ENCODE measurements around the gene NYNRIN. TPM values are rescaled to one million over a fixed set of nuclear protein-coding genes. Genes with fewer than 3 reads are reported as not detected.
A peak's percentile ranks its signal among the peaks of the same experiment; 100 is the strongest.

NYNRIN gene
- total and polyA plus RNA-seq, 2 experiments from 2014 or later, result 3.1 to 20.0 TPM

DNA sequence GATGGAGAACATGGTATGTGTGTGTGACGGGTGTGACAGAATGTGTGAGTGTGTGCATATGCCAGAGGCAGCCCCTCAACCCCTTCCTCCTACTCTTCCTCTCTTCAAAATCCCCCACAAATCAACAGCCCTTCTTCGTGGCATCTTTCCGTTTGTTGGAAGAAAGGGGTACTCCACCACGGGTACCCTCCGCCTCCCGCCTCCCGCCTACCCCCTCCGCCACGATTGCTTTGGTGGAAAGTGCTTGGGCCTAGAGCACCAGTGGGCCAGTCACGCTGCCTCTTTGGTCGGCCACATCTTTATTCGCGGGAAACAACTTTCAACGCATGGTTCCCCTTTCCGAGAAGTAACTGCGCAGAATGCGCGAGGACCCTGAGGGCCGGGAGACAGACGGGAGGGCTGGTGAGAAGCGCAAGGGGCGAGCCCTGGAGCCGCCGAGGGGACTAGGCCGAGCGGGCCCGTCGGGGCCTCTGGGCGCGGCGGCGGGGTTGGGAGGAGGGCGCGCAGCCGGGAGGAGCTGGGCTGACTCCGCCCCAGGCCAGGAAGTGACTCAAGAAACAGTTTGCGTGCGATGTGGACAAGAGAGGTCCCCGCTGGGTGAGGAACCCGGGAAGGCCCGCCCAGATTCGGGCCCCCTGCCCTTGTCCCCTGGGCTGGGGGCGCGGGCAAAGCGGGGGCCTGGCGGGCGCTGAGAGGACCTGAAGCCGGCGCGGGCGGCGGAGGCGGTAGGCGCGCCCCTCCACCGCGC is 30.8 kb downstream of the NYNRIN start, which contains the start of the genes CBLN3 and KHNYN:
Gene CBLN3 (minus strand): TSS at position 274 of the 748 bp plus-strand sequence. CDS start 614 bp downstream, outside the sequence.
Gene KHNYN (plus strand): TSS at position 560 of the 748 bp plus-strand sequence. CDS start 777 bp downstream, outside the sequence.
- Histone ChIP-seq H3K27me3 (ENCODE audit: insufficient read depth) (peaks cover 26% of the 10 kb centered on the region), H3K36me3 (ENCODE audit: insufficient read depth) (no peaks in the 10 kb centered on the region), H3K4me2 (peak within 1 kb of the TSS; percentile 96), H3F3A (replicated peaks; ENCODE audit: low read depth) (peaks cover 11% of the 10 kb centered on the region), H4K20me1 (replicated peaks; ENCODE audit: insufficient read depth) (no peaks in the 10 kb centered on the region), H3K4me1 (ENCODE audit: insufficient read depth) (peaks cover 19% of the 10 kb centered on the region), H3K27ac (ENCODE audit: low read depth) (0 out of 2 replicates have a peak within 1 kb of the TSS, but pooled peaks have one; percentile 59), H2AFZ (peak within 1 kb of the TSS; percentile 98), H3K79me2 (replicated peaks; ENCODE audit: insufficient read depth) (no peaks in the 10 kb centered on the region), H3K4me3 (peak within 1 kb of the TSS; percentile 85), H3K9me2 (ENCODE audit: insufficient read depth) (no peaks in the 10 kb centered on the region)
- Mint-ChIP-seq H3K36me3 (ENCODE audit: low read depth) (peaks cover 4% of the 10 kb centered on the region; the same call in 2 of the 3 replicates), H3K27me3 (ENCODE audit: insufficient read depth, low read depth, poor library complexity) (peaks cover 18% of the 10 kb centered on the region), H3K4me1 (peaks cover 25% of the 10 kb centered on the region), H3K9me3 (no peaks in the 10 kb centered on the region), H3K4me3 (peak within 1 kb of the TSS; percentile 83), H3K27ac (no peak within 1 kb of the TSS; the same call in 1 of the 2 replicates)
- DNase-seq (ENCODE audit: low spot score), result peak; percentile 94
- peak; percentile 65 for ATAC-seq
- TF ChIP-seq EZH2 (IDR thresholded peaks at IDR 0.05; ENCODE audit: low read depth, unreplicated experiment) (no peak), POLR2AphosphoS5 (IDR thresholded peaks at IDR 0.05; ENCODE audit: low read depth) (0 out of 2 replicates have a peak, but pooled peaks have one; percentile 64)

DNA sequence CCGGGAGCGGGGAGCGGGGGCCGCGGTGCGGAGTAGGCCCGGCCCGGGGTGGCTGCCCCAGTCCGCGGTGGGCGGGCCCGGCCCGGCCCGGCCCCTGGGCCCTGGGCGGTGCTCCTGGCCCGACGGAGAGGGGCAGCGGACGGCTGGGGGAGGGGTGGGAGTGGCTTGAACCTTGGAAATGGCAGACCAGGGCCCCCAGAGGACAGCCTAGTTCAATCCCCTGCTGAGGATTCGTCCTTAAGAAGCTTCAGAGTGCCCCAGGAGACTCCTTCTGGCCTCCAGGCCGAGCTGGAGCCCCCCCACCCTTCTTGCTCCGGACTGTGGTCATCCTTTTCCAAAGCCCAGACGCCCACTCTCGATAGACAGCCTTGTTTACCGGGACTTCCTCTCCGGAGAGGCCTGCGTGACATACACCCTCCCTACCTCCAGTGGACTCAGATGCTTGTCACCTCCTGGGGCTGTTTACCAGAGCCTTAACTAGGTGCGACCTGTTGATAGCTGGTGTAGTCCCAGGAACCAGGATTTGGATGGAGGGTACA is 31.4 kb downstream of the NYNRIN start:
- peaks cover 4% of the 10 kb centered on the region; the same call in 2 of the 3 replicates for H3K36me3 Mint-ChIP-seq (ENCODE audit: low read depth)
- Histone ChIP-seq H3K79me2 (replicated peaks; ENCODE audit: insufficient read depth) (no peaks in the 10 kb centered on the region), H3K36me3 (ENCODE audit: insufficient read depth) (no peaks in the 10 kb centered on the region), H3K4me3 (peak overlapping the region; percentile 85), H3F3A (replicated peaks; ENCODE audit: low read depth) (peaks cover 11% of the 10 kb centered on the region), H3K9me2 (ENCODE audit: insufficient read depth) (no peaks in the 10 kb centered on the region), H2AFZ (peak overlapping the region; percentile 72), H3K4me1 (ENCODE audit: insufficient read depth) (peaks cover 19% of the 10 kb centered on the region), H3K27ac (ENCODE audit: low read depth) (0 out of 2 replicates have a peak overlapping the region, but pooled peaks have one; percentile 59), H4K20me1 (replicated peaks; ENCODE audit: insufficient read depth) (no peaks in the 10 kb centered on the region), H3K27me3 (ENCODE audit: insufficient read depth) (peaks cover 26% of the 10 kb centered on the region), H3K4me2 (peak overlapping the region; percentile 96)
- peak overlapping the region; percentile 83 for H3K4me3 Mint-ChIP-seq
- peak; percentile 59 for ATAC-seq
- H3K4me1 Mint-ChIP-seq, result peaks cover 25% of the 10 kb centered on the region
- peak; percentile 68 for DNase-seq (ENCODE audit: low spot score)
- no peak overlapping the region for H3K27ac Mint-ChIP-seq
- peaks cover 18% of the 10 kb centered on the region for H3K27me3 Mint-ChIP-seq (ENCODE audit: insufficient read depth, low read depth, poor library complexity)
- TF ChIP-seq, protein P1, sequence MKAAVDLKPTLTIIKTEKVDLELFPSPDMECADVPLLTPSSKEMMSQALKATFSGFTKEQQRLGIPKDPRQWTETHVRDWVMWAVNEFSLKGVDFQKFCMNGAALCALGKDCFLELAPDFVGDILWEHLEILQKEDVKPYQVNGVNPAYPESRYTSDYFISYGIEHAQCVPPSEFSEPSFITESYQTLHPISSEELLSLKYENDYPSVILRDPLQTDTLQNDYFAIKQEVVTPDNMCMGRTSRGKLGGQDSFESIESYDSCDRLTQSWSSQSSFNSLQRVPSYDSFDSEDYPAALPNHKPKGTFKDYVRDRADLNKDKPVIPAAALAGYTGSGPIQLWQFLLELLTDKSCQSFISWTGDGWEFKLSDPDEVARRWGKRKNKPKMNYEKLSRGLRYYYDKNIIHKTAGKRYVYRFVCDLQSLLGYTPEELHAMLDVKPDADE (IDR thresholded peaks at IDR 0.05), result no peak
- no peak for TF ChIP-seq EZH2phosphoT487 (IDR thresholded peaks at IDR 0.05; ENCODE audit: unreplicated experiment)
- TF ChIP-seq, protein P2, sequence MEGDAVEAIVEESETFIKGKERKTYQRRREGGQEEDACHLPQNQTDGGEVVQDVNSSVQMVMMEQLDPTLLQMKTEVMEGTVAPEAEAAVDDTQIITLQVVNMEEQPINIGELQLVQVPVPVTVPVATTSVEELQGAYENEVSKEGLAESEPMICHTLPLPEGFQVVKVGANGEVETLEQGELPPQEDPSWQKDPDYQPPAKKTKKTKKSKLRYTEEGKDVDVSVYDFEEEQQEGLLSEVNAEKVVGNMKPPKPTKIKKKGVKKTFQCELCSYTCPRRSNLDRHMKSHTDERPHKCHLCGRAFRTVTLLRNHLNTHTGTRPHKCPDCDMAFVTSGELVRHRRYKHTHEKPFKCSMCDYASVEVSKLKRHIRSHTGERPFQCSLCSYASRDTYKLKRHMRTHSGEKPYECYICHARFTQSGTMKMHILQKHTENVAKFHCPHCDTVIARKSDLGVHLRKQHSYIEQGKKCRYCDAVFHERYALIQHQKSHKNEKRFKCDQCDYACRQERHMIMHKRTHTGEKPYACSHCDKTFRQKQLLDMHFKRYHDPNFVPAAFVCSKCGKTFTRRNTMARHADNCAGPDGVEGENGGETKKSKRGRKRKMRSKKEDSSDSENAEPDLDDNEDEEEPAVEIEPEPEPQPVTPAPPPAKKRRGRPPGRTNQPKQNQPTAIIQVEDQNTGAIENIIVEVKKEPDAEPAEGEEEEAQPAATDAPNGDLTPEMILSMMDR (conservative IDR thresholded peaks at IDR 0.05; ENCODE audit: low read depth in 2 of 2), result no peak
- TF ChIP-seq ZNF114 (CRISPR knock-in tag; IDR thresholded peaks at IDR 0.05), result no peak
- TF ChIP-seq ZNF331 (CRISPR knock-in tag; IDR thresholded peaks at IDR 0.05; ENCODE audit: low read depth), result no peak
- TF ChIP-seq, protein P3, sequence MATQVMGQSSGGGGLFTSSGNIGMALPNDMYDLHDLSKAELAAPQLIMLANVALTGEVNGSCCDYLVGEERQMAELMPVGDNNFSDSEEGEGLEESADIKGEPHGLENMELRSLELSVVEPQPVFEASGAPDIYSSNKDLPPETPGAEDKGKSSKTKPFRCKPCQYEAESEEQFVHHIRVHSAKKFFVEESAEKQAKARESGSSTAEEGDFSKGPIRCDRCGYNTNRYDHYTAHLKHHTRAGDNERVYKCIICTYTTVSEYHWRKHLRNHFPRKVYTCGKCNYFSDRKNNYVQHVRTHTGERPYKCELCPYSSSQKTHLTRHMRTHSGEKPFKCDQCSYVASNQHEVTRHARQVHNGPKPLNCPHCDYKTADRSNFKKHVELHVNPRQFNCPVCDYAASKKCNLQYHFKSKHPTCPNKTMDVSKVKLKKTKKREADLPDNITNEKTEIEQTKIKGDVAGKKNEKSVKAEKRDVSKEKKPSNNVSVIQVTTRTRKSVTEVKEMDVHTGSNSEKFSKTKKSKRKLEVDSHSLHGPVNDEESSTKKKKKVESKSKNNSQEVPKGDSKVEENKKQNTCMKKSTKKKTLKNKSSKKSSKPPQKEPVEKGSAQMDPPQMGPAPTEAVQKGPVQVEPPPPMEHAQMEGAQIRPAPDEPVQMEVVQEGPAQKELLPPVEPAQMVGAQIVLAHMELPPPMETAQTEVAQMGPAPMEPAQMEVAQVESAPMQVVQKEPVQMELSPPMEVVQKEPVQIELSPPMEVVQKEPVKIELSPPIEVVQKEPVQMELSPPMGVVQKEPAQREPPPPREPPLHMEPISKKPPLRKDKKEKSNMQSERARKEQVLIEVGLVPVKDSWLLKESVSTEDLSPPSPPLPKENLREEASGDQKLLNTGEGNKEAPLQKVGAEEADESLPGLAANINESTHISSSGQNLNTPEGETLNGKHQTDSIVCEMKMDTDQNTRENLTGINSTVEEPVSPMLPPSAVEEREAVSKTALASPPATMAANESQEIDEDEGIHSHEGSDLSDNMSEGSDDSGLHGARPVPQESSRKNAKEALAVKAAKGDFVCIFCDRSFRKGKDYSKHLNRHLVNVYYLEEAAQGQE (IDR thresholded peaks at IDR 0.05; ENCODE audit: unreplicated experiment), result no peak
- TF ChIP-seq CREB1 (CRISPR knock-in tag; IDR thresholded peaks at IDR 0.05; ENCODE audit: low read depth), result no peak
- H3K9me3 Mint-ChIP-seq, result no peaks in the 10 kb centered on the region

Measured in GM23338 (cell line).